GM12878 (cell line): ENCODE data around the gene BBOF1. TPM values are rescaled to one million over a fixed set of nuclear protein-coding genes. Genes with fewer than 3 reads are reported as not detected.

Source experiments
- ATAC-seq: fragments of 200-7000 bp; cut with Tn5 transposase; 3 replicates; pipeline ENCODE4 v1.9.1; 2020; ENCODE audit warnings: mild to moderate bottlenecking, moderate library complexity
- BruUV-seq: library from RNA; stranded (reverse); fragments of 400-500 nt; replicated peaks from 2 replicates; lab custom pipeline; 2021; lab: Mats Ljungman, UMichigan
- CTCF ChIA-PET: fragments of 300-600 bp; sonication (Branson Sonifier 250); formaldehyde crosslinking; extraction: SDS; loops from one replicate; lab custom pipeline; 2021; ENCODE audit warnings: inconsistent platforms; lab: Yijun Ruan, JAX
- POLR2A ChIA-PET: fragments of 350-600 bp; formaldehyde crosslinking; extraction: SDS; loops from one replicate; lab custom pipeline; 2021; ENCODE audit warnings: inconsistent platforms; lab: Charles Lee
- RAD21 ChIA-PET: fragments of 300-600 bp; sonication (Branson Sonifier 250); formaldehyde crosslinking; loops from one replicate; lab custom pipeline; 2023; ENCODE audit warnings: antibody characterized with exemption; ENCODE audit not compliant: unreplicated experiment; lab: Charles Lee
- SMC1A ChIA-PET: fragments of 300-600 bp; sonication (Branson Sonifier 250); formaldehyde crosslinking; loops from one replicate; lab custom pipeline; 2023; ENCODE audit not compliant: unreplicated experiment, uncharacterized antibody; lab: Charles Lee
- DNase-seq: peaks from one replicate; pipeline ENCODE4 v3.0.0-alpha.2; 2011; ENCODE audit warnings: low read depth, low spot score
- FAIRE-seq: peaks from 3 replicates; lab custom pipeline; 2011; peaks lifted over from hg19 to GRCh38; lab: Jason Lieb, UNC
- H2AFZ ChIP-seq: 2 replicates; pipeline ENCODE4 v1.6.0; 2011; ENCODE audit warnings: low read depth, low read length, control low read depth; ENCODE audit not compliant: control insufficient read depth
- H3K27ac ChIP-seq: 2 replicates; pipeline ENCODE4 v1.5.1; 2011; ENCODE audit warnings: control low read depth; ENCODE audit not compliant: control insufficient read depth, insufficient read depth
- H3K27me3 ChIP-seq, 2 experiments: replicated peaks in 1 of 2; 2 replicates each; pipeline versions ENCODE4 v1.6.0 to v1.6.1; 2011; ENCODE audit warnings: low read length in 1 of 2; ENCODE audit not compliant: control insufficient read depth in 2 of 2, insufficient read depth in 2 of 2
- H3K36me3 ChIP-seq, 2 experiments: 2 replicates each; pipeline ENCODE4 v1.5.1; 2011; ENCODE audit warnings: low read length in 1 of 2; ENCODE audit not compliant: control insufficient read depth in 2 of 2, insufficient read depth in 2 of 2
- H3K4me1 ChIP-seq: 2 replicates; pipeline ENCODE4 v1.6.1; 2011; ENCODE audit warnings: mild to moderate bottlenecking, low read length, moderate library complexity, mixed read lengths; ENCODE audit not compliant: control insufficient read depth, insufficient read depth
- H3K4me2 ChIP-seq: 2 replicates; pipeline ENCODE4 v1.6.0; 2011; ENCODE audit warnings: control low read depth; ENCODE audit not compliant: control insufficient read depth, insufficient read depth
- H3K4me3 ChIP-seq: fragments of 200-600 bp; sonication (generic); 2 replicates; pipeline ENCODE4 v1.5.1; 2016
- H3K79me2 ChIP-seq: 2 replicates; pipeline ENCODE4 v1.6.0; 2011; ENCODE audit warnings: low read length; ENCODE audit not compliant: control insufficient read depth, insufficient read depth
- H3K9ac ChIP-seq: 2 replicates; pipeline ENCODE4 v1.8.0; 2011; ENCODE audit warnings: low read length, control low read depth, mixed read lengths; ENCODE audit not compliant: control insufficient read depth, insufficient read depth
- H3K9me3 ChIP-seq: replicated peaks from 3 replicates; pipeline ENCODE4 v1.5.1; 2011; ENCODE audit warnings: mild to moderate bottlenecking, low read length; ENCODE audit not compliant: control insufficient read depth, insufficient read depth
- H4K20me1 ChIP-seq: 2 replicates; pipeline ENCODE4 v1.6.0; 2011; ENCODE audit not compliant: control insufficient read depth, insufficient read depth
- BCL11A ChIP-seq: IDR thresholded peaks from 2 replicates; pipeline ENCODE4 v1.6.1; 2011; ENCODE audit warnings: low read depth, low read length
- CBFB ChIP-seq: IDR thresholded peaks from 2 replicates; pipeline ENCODE4 v1.6.1; 2016; ENCODE audit warnings: antibody characterized with exemption, low read depth
- IKZF2 ChIP-seq, 2 experiments: fragments of 450-650 bp; IDR thresholded peaks; 2 replicates each; pipeline ENCODE4 v1.6.1; 2017; ENCODE audit warnings: mild to moderate bottlenecking in 2 of 2, moderate library complexity in 2 of 2
- LARP7 ChIP-seq: fragments of 450-650 bp; IDR thresholded peaks from 2 replicates; pipeline ENCODE4 v1.6.1; 2017; ENCODE audit warnings: mild to moderate bottlenecking
- MYC ChIP-seq: IDR thresholded peaks from 2 replicates; pipeline ENCODE4 v1.6.1; 2011; ENCODE audit warnings: mild to moderate bottlenecking, low read length, moderate library complexity, inconsistent platforms; ENCODE audit not compliant: insufficient read depth, insufficient replicate concordance, insufficient read length, severe bottlenecking
- NR2C1 ChIP-seq: fragments of 450-650 bp; IDR thresholded peaks from 2 replicates; pipeline ENCODE4 v1.6.1; 2017; ENCODE audit warnings: antibody characterized with exemption, mild to moderate bottlenecking, moderate library complexity
- POLR2A ChIP-seq: IDR thresholded peaks from 2 replicates; pipeline ENCODE4 v1.6.1; 2011; ENCODE audit warnings: low read depth, mild to moderate bottlenecking, low read length
- POLR2AphosphoS2 ChIP-seq: IDR thresholded peaks from 2 replicates; pipeline ENCODE4 v1.6.1; 2011; ENCODE audit warnings: low read depth, mild to moderate bottlenecking, low read length, improper control_type of control experiment, moderate library complexity
- RAD21 ChIP-seq: IDR thresholded peaks from 2 replicates; pipeline ENCODE4 v1.6.1; 2011; ENCODE audit warnings: mild to moderate bottlenecking, low read depth, low read length, moderate library complexity; ENCODE audit not compliant: insufficient read depth
- RBBP5 ChIP-seq: fragments of 200-600 bp; sonication (generic); conservative IDR thresholded peaks from 2 replicates; pipeline ENCODE4 v1.6.1; 2016
- TARDBP ChIP-seq: IDR thresholded peaks from 2 replicates; pipeline ENCODE4 v1.6.1; 2016; ENCODE audit warnings: borderline replicate concordance
- TCF3 ChIP-seq: IDR thresholded peaks from 2 replicates; pipeline ENCODE4 v1.6.1; 2012; ENCODE audit warnings: low read depth, mild to moderate bottlenecking, low read length, borderline replicate concordance; ENCODE audit not compliant: insufficient read depth
- ZBTB40 ChIP-seq: fragments of 450-650 bp; IDR thresholded peaks from 2 replicates; pipeline ENCODE4 v1.6.1; 2016; ENCODE audit warnings: mild to moderate bottlenecking, moderate library complexity, borderline replicate concordance
- WGBS: methylation state at CpG from one replicate; pipeline ENCODE4 v1.1.6; 2016; ENCODE audit warnings: low lambda C conversion rate; ENCODE audit not compliant: insufficient replicate concordance, insufficient coverage; ENCODE audit errors: missing lambda C conversion rate; 5-methylcytosine and 5-hydroxymethylcytosine counted together
- in situ Hi-C: fragments of 300-500 bp; cut with MboI; formaldehyde crosslinking; loops from 9 replicates; pipeline ENCODE4 v1.14.3; 2018; ENCODE audit warnings: mixed read lengths
- intact Hi-C: fragments of 100-400 bp; cut with micrococcal nuclease; formaldehyde crosslinking; loops from one replicate; pipeline ENCODE4 v1.14.2; 2022; ENCODE audit not compliant: unreplicated experiment
- polyA plus RNA-seq, 11 experiments: library from polyadenylated mRNA; depleted of rRNA in 4 of 11; unstranded in 6 of 11; stranded (reverse) in 5 of 11; fragments of >200 nt; fragmentation: Nextera tagmentation in 4 of 11; fragmentation: Illumina TruSeq in 1 of 11; extraction: Ambion mirVana in 4 of 11; extraction: Trizol in 1 of 11; gene quantifications; 1 replicate in 1 of 11; 2 replicates in 10 of 11; pipeline versions ENCODE4 v1.2.1 to v1.2.3, GENCODE V29; 2011 to 2016; ENCODE audit warnings: inconsistent platforms in 2 of 11, missing spikeins in 2 of 11, low read depth in 1 of 11
- total RNA-seq, 4 experiments: library from RNA; depleted of rRNA in 3 of 4; stranded (reverse); fragments of >200 nt in 3 of 4; fragmentation: Illumina TruSeq in 1 of 4; extraction: Trizol in 1 of 4; gene quantifications; 2 replicates each; pipeline versions ENCODE4 v1.2.1 to v1.2.3, GENCODE V29; 2013 to 2021
- TF ChIP-seq, protein P1 (sequence below), 3 experiments: IDR thresholded peaks in 2 of 3; conservative IDR thresholded peaks in 1 of 3; 2 replicates each; pipeline ENCODE4 v1.5.1; 2011; ENCODE audit warnings: low read depth in 3 of 3, low read length in 3 of 3, mild to moderate bottlenecking in 3 of 3, control low read depth in 2 of 3, moderate library complexity in 2 of 3, inconsistent platforms in 1 of 3, mixed read lengths in 1 of 3; ENCODE audit not compliant: control insufficient read depth in 2 of 3, insufficient read depth in 1 of 3; ENCODE audit errors: extremely low read depth in 1 of 3

Gene BBOF1
- total and polyA plus RNA-seq, 10 of the 15 experiments (the other 5 are each of a cell fraction or from before 2014, with no cell fraction given), result 0.50 to 2.6 (median 0.79) TPM

- no peak for TF ChIP-seq ZBTB40
- no peak for TF ChIP-seq LARP7
- TF ChIP-seq RBBP5, result no peak
- no peak for TF ChIP-seq BCL11A
- no peak for TF ChIP-seq MYC
- TF ChIP-seq POLR2AphosphoS2, result no peak
- TF ChIP-seq, all 136 proteins: peak for 0
These were observed 16.4 kb downstream of the BBOF1 start (continued) for GRCh38 chr14:74035556-74035955.

- no TSS peak for BruUV-seq
- intact Hi-C loops, result loop anchor here (5.0 to 10.0 kb wide), 2 partner anchors 311 to 403 kb away; no protein-coding TSS in a partner anchor
- TF ChIP-seq, protein P1, sequence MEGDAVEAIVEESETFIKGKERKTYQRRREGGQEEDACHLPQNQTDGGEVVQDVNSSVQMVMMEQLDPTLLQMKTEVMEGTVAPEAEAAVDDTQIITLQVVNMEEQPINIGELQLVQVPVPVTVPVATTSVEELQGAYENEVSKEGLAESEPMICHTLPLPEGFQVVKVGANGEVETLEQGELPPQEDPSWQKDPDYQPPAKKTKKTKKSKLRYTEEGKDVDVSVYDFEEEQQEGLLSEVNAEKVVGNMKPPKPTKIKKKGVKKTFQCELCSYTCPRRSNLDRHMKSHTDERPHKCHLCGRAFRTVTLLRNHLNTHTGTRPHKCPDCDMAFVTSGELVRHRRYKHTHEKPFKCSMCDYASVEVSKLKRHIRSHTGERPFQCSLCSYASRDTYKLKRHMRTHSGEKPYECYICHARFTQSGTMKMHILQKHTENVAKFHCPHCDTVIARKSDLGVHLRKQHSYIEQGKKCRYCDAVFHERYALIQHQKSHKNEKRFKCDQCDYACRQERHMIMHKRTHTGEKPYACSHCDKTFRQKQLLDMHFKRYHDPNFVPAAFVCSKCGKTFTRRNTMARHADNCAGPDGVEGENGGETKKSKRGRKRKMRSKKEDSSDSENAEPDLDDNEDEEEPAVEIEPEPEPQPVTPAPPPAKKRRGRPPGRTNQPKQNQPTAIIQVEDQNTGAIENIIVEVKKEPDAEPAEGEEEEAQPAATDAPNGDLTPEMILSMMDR (IDR thresholded peaks at IDR 0.05 in 2 of 3, conservative IDR thresholded peaks at IDR 0.05 in 1 of 3; ENCODE audit: control insufficient read depth in 2 of 3, extremely low read depth in 1 of 3, insufficient read depth in 1 of 3, low read depth in 3 of 3, low read length in 3 of 3), result peak; percentile 42 to 65 (median 59); a peak in 5 of 6 replicates
- TF ChIP-seq POLR2A (no peak), CBFB (no peak), IKZF2 (IDR thresholded peaks at IDR 0.05) (no peak), TCF3 (no peak), RAD21 (peak; percentile 70), TARDBP (no peak), NR2C1 (no peak)
These were observed 19.1 kb downstream of the BBOF1 start for GRCh38 chr14:74038020-74038859.

More at GRCh38 chr14:74038020-74038859, 19.1 kb downstream of the BBOF1 start:
- no peak overlapping the region for H3K27ac ChIP-seq
- no peaks in the 10 kb centered on the region for H4K20me1 ChIP-seq
- WGBS, result 51% methylated on average over 3 of the region's 3 CpGs
- FAIRE-seq (peak; percentile 89), ATAC-seq (peak; percentile 86), DNase-seq (no peak)
- H3K79me2 ChIP-seq, result no peaks in the 10 kb centered on the region
- no peak overlapping the region for H3K9ac ChIP-seq
- in situ Hi-C loops, result loop anchor here (25.0 kb wide), 1 partner anchor 301 kb away; no protein-coding TSS in a partner anchor
- H2AFZ ChIP-seq, result no peak overlapping the region
- SMC1A ChIA-PET, result interaction anchor here (0.9 kb wide), 1 partner anchor 41 kb away, joined by 3 read pairs; no protein-coding TSS in a partner anchor
- RAD21 ChIA-PET, result interaction anchor here (1.0 to 1.6 kb wide), 2 partner anchors 11 to 208 kb away, joined by 4 read pairs; no protein-coding TSS in a partner anchor
- CTCF ChIA-PET, result interaction anchor here (0.9 to 1.9 kb wide), 4 partner anchors 10 to 213 kb away, joined by 3 to 9 read pairs (median 7); partner anchors contain the start of genes BBOF1 and ENTPD5
- H3K36me3 ChIP-seq, result no peaks in the 10 kb centered on the region
- no peak overlapping the region for H3K4me2 ChIP-seq
- no peaks in the 10 kb centered on the region for H3K9me3 ChIP-seq
- no peak overlapping the region for H3K4me3 ChIP-seq
- no peaks in the 10 kb centered on the region for H3K27me3 ChIP-seq
- no peaks in the 10 kb centered on the region for H3K4me1 ChIP-seq
- POLR2A ChIA-PET, result no interaction called here
